Erythroblast (primary cell): ENCODE results near the gene SUSD2.

Source experiments
- DNase-seq, 2 experiments: peaks; one replicate each; lab custom pipeline; 2025; lab: John Stamatoyannopoulos, UW
- GATA1 ChIP-seq: IDR thresholded peaks from 2 replicates; pipeline ENCODE4 v1.6.1; 2011; ENCODE audit warnings: low read depth, mild to moderate bottlenecking, control low read depth, low read length, moderate library complexity
- POLR2A ChIP-seq: IDR thresholded peaks from 2 replicates; pipeline ENCODE4 v1.6.1; 2011; ENCODE audit warnings: mild to moderate bottlenecking, low read length

SUSD2 gene

GRCh38 chr22:24186352-24186740 lies 5.1 kb downstream of the SUSD2 start:
- TF ChIP-seq POLR2A (no peak), GATA1 (no peak)
- DNase-seq: no peak

DNA sequence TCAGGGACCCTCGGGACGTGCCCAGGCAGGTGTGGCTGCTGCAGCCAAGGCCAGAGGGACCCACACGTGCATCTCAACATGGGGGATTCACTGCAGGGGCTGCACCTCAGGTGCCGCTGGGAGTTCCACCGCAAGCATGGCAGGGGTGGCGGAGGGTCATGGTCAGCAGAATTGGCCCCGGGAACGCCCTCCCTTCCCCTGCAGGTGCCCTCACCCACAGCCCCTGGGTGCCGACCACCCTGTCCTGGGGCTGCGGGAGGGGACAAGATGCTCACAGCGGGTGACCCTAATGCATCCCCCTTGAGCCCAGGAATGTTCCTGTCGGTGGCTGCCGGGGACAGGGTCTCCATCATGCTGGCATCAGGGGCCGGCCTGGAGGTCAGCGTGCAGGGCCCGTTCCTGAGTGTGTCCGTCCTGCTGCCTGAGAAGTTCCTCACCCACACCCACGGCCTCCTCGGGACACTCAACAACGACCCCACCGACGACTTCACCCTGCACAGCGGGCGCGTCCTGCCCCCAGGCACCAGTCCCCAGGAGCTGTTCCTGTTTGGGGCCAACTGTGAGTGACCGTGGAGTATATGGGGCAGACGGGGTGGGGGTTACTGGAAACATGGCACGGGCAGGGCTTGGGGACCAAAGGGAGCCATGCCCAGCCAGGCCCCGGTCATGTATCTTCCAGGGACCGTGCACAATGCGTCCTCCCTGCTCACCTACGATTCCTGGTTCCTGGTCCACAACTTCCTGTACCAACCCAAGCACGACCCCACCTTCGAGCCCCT lies 5.8 kb downstream of the SUSD2 start:
- no peak for TF ChIP-seq GATA1
- no peak for TF ChIP-seq POLR2A
- no peak for DNase-seq

DNA sequence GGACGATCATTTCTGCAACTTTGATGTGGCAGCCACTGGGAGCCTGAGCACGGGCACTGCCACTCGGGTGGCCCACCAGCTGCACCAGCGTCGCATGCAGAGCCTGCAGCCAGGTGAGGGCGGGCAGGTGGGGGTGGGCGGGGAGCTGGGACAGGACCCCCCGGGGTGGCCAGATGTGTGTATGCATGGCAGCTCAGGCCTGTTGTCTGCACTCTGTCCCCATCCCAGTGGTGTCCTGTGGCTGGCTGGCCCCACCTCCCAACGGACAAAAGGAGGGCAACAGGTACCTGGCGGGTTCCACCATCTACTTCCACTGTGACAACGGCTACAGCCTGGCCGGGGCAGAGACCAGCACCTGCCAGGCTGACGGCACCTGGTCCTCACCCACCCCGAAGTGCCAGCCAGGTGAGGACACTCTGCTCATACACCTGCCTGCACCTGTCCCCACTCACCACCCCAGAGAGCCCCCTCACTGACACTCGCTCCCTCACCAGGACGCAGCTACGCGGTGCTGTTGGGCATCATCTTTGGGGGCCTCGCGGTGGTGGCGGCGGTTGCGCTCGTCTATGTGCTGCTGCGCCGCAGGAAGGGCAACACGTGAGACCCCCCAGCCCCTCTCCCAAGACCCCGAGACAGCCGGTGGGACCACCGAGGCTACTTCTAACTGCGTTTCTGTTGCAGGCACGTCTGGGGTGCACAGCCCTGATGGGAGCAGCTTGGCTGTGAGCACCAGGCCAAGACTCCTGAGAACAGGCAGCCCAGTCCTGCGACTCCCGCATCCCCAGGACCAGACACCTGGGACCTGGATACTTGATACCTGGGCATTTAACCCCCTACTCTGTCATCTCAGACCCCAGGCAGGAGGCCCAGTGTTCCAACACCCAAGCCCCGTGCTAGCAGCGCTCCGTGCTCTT lies 6.7 kb downstream of the SUSD2 start:
- no peak for TF ChIP-seq POLR2A
- TF ChIP-seq GATA1: no peak
- DNase-seq: no peak

GRCh38 chr22:24188705-24189248 lies 7.5 kb downstream of the SUSD2 start:
- no peak for DNase-seq
- TF ChIP-seq POLR2A: no peak
- TF ChIP-seq GATA1: no peak

DNA sequence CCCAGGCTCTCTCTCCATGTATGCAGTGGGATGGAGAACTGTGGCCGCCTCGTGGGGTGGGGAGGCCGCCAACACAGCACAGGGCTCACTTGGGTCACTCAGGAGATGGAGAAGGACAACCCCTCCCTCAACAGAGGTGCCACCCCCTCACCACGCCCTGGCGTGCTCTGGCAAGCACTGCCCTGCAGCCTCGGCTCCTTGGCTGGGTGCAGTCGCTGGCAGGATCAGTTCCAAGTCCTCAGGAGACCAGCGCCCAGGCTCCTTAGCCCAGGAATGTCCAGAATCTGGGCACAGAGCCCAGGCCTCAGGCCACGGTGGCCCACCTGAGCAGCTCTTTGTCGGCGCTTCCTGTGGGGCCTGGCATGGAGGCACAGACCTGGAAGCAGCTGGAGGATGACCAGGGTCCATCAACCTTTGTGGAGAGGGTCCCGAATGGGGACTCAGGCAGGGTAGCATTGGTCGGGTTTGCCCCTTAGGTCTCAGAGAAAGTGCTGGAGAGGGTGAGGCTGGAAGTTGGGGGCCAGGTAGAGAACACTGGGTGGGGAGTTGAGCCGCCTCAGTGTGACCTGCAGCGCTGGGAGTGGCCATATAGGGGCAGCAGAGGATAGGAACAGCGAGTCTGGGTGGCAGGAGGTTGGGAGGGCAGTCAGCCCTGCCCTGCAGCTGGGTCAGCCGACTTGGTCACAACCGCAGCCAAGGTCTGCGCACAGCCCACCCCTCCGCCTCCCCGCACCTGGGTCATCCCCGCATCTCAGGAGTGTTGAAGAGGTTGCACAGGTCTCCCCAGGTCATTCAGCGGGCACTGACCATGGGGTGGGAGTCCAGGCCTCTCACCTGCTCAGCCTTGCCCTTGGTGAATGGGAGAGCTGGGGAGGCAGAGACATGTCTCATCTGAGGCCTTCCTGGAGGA lies 8.2 kb downstream of the SUSD2 start:
- TF ChIP-seq POLR2A: no peak
- TF ChIP-seq GATA1: no peak
- DNase-seq: peak; percentile 46 to 59

- TF ChIP-seq GATA1 (no peak), POLR2A (no peak)
- no peak for DNase-seq
These were observed 8.9 kb downstream of the SUSD2 start for GRCh38 chr22:24190159-24190540.

DNA sequence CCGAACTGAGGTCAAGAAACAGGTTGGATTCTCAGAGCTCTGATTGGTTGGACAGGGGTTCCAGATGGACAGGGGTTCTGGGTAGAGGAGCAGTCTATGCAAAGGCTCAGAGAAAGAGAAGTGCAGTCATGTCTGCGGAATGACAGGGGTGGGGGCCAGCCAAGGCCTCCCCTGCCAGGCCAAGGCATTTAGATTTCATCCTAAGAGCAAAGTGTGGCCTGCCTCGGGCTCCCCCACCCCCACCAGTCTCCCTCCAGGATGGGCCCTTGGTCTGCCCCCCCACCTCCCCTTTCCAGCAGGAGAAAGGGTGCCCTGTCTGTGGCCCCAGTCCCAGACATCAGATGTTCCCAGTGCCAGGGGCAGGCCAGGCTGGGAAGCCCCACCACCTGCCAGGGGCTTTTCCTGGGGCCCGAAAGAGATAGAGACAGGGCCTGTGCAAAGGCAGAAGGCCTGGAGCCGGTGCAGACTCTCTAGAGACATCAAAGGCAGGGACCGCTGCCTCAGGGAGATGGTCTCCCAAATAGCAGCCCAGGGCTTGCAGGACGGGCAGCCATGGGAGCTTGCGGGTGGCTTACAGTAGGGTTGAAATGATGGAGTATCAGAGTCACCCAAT lies 9.4 kb downstream of the SUSD2 start:
- DNase-seq: no peak
- TF ChIP-seq POLR2A (no peak), GATA1 (no peak)

DNA sequence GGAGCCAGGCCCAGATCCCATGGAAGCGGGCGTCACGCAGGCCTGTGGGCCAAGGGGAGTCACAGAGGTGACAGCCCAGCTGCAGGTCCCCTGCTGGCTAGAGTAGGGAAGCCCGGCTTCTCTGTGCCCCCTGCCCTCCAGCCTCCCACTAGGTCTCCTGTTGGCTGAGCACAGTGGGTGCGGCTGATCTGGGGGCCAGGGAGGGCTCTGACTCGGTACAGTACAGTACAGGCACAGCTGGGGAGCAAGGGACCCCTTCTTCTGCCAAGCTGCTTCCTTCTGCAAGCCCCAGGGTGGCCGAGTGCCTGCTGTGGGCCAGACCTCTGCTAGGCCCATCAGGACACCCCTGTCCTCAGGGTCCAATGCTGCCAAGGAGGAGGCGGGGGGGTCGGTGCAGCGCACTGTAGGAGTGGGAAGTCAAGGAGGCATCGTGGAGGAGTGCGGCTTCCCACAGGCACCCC lies 10.1 kb downstream of the SUSD2 start:
- no peak for DNase-seq
- TF ChIP-seq GATA1 (no peak), POLR2A (no peak)

DNA sequence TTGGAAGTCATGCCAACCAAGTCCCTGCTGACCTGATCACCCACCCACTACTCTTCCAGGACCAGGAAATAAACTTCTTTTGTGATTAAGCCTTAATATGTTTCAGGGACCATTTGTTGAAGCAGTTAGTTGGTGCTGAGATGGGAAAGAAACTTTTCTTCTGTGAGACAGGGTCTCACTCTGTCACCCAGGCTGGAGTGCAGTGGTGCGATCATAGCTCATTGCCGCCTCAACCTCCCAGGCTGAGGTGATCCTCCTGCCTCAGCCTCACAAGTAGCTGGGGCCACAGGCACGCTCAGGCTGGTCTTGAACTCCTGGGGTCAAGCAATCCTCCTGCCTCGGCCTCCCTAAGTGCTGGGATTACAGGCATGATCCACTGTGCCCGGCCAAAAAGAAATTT lies 10.6 kb downstream of the SUSD2 start:
- TF ChIP-seq POLR2A: no peak
- TF ChIP-seq GATA1: no peak
- DNase-seq: no peak

- TF ChIP-seq POLR2A (no peak), GATA1 (no peak)
- DNase-seq: no peak
These were observed 17.4 kb downstream of the SUSD2 start for GRCh38 chr22:24198682-24199052.

DNA sequence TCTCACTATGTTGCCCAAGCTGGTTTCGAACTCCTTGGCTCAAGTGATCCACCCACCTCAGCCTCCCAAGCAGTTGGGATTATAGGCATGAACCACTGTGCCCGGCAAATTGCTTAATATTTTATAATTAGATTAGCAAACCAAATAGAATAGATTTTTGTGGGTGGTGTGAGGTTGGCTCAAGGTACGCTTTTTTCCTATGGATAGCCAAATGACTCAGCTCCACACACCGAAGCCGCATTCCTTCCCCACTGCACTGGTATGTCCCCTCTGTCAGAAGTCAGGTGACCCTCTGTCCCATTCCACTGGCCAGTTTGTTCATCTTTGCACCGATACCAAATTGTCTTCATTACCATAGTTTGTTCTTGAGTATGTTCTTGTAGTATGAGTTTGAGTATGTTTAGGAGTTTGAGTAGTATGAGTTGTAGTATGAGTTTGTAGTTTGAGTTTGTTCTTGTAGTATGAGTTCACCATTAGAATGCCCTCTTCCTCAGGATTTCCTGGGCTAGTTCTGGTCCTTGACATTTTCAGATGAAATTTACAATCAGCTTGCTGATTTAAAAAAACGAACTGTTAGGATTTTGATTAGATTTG lies 19.4 kb downstream of the SUSD2 start:
- no peak for DNase-seq
- TF ChIP-seq POLR2A (no peak), GATA1 (no peak)
